Heart left ventricle (tissue), 13 donors: Measurements from ENCODE around the gene TMEM128.

Experiments
- CTCF ChIP-seq, 12 donors: fragments of 200-600 bp; sonication (generic) in 4 of 12; IDR thresholded peaks; one replicate each; pipeline versions ENCODE4 v1.5.0 to v1.8.0; 2018 to 2022; ENCODE audit warnings: antibody characterized with exemption in 12 of 12, mild to moderate bottlenecking in 5 of 12
- POLR2A ChIP-seq, 2 donors: fragments of 450-650 bp; IDR thresholded peaks; one replicate each; pipeline ENCODE4 v1.6.1; 2017; ENCODE audit warnings: antibody characterized with exemption in 2 of 2, mild to moderate bottlenecking in 2 of 2, moderate library complexity in 2 of 2
- donor health status: ischemic (EF 13 %, LVEDD 7.1; RV severe dilation, severe dysfunction).
- donor health status: DM: no; HTN: yes; CAD: no.
- donor health status: DM: no; HTN: no; CAD: no.
- donor health status: ischemic (EF 25% LVEDD 6.9; RV normal size, moderate dysfunction).
- donor health status: ischemic (EF 25% LVEDD 5.7; RV mildly dilated, moderate dysfunction).
- donor health status: ischemic (EF 35%, LVEDD 5.7; RV mildly dilated, moderate dysfunction).
- donor health status: nonischemic (EF 11% LVEDD 7.7; RV severe dilation, severe dysfunction).
- donor health status: DM: yes; HTN: yes; CAD: no.
- donor health status: PGD.
- donor health status: ischemic (EF 29% LVEDD 5.4; RV normal size, mild dysfunction).
- donor health status: nonischemic (EF 23%, LVEDD 6.1; RV moderate dilation, normal function).

- TF ChIP-seq CTCF (IDR thresholded peaks at IDR 0.05) (peak in 1 of 12 donors; percentile 5), POLR2A (IDR thresholded peaks at IDR 0.05) (no peak)
Measured at GRCh38 chr4:4271912-4272311, 23.9 kb upstream of the TMEM128 start.
